ENCODE results near the gene TEX261.

TEX261 gene

DNA sequence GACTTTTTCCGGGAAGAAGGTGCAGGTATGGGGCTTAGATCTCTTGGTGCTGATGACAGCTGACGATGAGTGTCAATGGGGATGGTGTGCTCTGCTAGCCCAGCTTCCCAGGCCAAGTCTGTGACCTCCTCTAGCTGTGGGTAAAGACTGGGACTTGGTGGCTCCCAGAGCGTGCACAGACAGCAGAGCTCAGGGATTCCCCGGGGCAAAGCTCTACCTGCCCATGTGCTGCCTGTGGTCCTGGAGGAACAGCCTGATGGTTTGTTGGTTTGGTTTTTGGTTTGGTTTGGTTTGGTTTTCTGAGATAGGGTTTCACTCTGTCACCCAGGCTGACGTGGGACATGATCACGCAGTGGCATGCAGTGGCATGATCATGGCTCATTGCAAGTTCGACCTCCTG lies 39.8 kb downstream of the TEX261 start:
- peak; percentile 2 for DNase-seq

DNA sequence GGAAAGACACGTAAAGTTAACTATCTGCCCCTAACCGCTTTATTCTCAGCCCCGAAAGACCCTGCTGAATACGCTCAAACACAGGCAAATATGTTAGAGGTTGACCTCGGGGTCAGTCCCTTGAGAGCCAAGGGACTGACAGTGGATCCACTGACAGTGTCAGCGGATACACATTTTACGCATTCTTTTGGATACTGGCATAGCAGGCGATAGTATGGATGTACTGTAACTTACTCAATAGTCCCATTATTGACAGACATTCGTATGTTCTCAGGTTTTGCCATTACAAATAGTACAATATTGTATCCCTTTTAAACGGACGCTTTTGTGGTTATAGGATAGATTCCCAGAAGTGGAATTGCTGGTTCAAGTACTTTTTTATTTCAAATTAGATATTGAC lies 45.6 kb downstream of the TEX261 start:
- no peak for DNase-seq

DNA sequence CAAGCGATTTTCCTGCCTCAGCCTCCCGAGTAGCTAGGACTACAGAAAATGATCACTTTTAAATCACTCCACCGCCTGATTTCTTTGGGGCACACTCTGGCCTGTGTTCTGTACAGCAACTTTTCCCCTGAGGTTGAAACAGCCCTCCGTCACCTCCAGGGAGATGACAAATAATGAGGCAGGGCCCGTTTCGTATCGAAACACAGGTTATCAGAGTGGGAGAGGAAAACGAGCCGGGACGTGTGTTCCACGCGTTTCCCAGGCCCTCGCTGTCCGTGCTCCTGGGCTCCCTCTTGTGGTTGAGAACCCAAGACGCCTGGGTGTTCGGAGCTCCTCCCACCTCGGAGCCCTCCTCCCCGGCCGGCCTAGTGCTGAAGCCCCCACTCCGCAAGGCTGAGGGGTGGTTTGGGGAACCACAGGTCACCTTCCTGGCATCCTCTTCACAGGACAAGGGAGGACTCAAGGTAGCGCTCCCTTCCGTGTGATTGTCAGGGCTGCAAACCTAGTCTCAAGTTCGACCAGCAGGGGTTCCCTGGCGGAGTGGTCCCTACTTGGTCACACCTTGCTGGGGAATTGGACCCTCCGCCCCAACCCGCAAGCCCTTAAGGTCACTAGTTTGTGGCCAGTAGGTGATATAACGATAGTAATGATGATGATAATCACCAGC lies 46.2 kb downstream of the TEX261 start:
- peak; percentile 78 for DNase-seq

DNA sequence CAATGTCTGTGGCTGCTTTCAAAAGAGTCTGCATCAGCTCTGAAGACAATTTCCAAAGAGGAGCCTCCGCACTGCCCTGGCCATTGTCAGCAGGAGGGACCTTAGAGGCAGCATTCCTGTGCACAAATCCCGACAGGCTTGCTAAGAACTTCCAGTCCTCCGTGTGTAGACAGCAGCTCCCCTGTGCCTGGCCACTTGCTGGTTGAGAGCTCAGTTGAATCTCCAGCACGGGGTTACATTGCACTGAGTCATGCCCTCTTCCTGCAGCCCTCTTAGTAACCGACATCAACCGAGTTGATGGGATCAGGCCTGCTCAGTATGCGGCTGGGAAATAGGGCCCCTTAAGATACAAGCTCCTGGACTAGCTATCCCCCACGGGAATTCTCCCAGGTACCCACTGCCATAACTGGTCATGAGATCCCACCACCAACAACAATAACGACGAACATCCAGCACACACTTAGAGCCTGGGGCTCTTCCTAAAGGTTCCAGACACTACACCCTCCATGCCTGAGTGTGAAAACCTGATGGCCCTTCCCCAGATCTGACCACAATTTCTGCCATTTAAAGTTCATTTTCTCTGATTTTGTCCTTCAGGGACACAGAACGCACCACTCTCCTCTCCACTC lies 47.0 kb downstream of the TEX261 start:
- DNase-seq: no peak

DNA sequence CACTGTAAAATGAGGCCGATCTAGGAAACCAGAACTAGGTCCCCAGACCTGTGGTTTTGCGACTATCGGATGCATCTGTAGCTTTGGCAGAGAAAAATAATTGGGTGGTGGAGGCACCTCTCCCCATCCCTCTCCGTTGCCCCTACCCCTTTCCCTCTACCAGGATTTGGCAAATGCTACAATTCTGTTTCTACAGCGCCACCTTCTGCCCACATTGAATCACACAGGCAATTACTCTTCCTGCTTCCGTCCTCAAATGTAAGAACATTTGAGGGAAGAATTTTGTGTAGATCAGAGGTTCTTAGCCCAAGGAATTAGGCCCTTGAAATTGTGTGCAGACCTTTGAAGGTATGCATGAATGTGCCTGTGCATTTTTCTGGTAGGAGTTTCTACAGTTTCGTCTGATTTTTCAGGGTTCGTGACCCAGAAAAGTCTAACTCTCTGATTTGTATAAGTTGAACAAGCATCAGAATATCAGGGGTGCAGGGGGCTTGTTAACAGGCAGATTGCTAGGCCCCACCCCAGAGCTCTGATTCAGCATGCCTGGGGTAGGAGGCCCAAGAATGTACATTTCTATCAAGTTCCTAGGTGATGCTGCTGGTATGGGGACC lies 47.7 kb downstream of the TEX261 start:
- peak; percentile 33 for DNase-seq

DNA sequence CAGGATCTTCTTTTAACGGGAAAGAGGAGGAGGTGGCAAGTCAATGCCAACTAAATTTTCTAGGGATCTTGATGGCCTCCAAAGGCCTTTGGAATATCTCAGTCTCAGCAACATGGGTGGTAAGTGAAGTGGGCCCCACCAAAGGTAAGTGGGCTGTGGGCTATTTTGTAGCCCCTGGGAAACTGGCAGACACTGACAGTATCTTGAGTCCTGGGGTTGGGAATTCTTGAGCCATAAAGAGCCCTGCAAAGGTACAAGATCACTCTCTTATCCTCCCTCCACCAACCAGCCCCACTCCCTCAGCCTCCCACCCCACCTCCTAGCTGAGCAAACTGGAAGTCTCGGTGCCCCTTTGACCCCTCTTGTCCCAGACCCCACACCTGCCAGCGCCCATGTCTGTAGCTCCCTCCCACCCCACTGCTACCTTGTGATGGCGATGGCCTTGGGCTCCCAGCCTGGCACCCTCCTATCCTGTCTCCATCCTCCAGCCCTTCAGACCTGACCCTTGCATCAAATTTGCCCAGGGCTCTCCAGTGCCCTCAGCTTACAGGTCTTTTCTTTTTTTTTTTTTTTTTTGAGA lies 50.5 kb downstream of the TEX261 start:
- no peak for DNase-seq

GRCh38 chr2:70943205-70943871 lies 51.3 kb downstream of the TEX261 start:
- no peak for DNase-seq

DNA sequence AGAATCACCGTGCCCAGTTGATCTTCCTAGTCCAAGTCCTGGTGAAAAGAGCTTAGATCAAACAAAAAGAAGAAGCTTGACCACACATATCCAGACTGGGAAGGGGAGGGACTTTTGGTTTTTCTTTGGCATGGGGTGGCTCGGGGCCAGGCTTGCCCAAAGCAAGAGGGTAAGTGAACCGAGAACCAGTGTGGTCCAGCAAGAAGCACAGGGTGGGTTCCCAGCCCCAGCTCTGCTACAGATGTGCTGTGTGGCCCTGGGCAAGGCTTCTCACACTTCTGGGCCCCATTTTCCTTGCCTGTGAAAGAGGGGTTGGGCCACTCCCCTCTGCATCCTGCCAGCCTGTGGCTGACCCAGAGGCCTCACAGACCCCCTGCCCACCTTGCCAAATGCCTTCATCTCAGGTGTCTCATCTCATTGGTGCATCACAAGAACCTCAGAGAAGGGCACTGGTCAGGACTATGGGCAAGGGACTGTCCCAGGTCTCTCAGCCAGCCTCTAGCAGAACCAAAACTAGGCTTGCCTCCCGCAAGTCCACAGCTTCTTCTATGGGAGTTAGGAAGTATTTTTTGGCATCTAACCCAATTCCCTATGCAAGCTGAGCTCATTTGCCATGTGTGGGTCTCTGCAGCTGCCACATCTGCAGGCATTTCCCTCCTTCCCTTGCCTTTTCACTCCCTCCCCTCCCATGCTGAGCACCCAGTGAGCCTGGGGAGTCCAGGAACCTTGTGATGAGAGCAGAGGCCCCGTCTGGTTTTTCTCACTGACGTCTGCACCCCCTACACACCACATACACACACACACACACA lies 52.1 kb downstream of the TEX261 start:
- no peak for DNase-seq

- no peak for DNase-seq
These were observed 53.0 kb downstream of the TEX261 start for GRCh38 chr2:70941701-70942100.

GRCh38 chr2:70941186-70941585 lies 53.5 kb downstream of the TEX261 start:
- DNase-seq: no peak

- DNase-seq: no peak
These were observed 54.7 kb downstream of the TEX261 start for GRCh38 chr2:70939839-70940580.

- DNase-seq: no peak
These were observed 55.5 kb downstream of the TEX261 start for GRCh38 chr2:70939001-70939838.

DNA sequence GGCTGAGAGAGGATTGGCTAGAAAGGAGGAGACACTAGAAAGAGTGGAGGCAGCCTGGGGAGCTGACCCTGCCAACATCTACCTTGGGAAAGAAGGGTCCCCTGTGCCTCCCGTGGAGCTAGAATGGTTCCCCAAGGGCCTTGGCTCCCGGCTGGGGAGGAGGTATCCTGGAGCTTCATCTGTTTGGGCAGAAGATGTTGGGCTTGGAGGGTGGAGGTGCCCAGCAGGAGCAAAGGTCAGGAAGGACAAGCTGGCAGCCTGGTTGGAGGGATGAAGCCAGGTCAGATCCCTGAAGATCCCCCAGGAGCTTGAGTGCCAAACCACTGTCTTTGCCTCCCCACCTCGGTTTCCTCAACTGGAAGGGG lies 56.1 kb downstream of the TEX261 start:
- DNase-seq: no peak

DNA sequence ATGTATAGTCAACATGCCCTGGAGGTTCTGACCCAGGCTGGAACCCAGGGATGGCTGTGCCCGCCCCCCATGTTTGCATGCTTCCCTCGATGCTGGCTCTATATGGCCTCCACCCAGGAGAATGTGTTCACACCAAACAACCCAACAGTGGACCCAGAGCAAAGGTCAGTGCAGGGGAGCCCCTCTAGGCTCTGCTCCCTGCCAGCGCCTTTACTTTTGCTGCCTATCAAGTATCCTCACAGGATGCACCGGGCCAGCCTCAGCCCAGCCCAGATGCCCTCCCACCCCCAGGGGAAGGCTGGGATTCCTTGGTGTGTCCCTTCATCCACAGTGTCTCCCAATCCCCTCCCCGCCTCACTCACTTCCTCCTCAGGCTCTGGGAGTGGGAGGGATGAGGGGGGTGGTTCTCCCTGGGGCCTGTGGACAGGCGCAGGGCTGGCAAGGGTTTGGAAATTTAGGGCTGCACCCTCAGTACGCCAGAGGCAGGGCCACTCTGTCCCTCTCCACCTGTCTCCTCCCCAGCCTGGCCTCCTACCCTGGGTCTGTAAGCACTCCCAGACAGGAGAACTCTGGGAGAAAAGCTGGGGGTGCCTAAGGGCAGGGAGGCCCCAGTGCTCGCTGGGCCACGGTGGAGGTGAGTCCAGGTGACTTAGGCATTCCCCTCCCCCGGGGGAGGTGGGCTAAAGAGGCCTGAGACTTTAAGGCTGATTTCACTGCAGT lies 56.6 kb downstream of the TEX261 start:
- no peak for DNase-seq

- no peak for DNase-seq
These were observed 57.5 kb downstream of the TEX261 start for GRCh38 chr2:70936979-70937811.

- no peak for DNase-seq
These were observed 58.3 kb downstream of the TEX261 start for GRCh38 chr2:70936165-70936978.

All from activated T-cell treated with anti-CD3 and anti-CD28 coated beads, Interleukin-2, amount 50 U/mL, for 1 hour (primary cell).